ENCODE results near the gene CHCHD3.
A peak's percentile ranks its signal among the peaks of the same experiment; 100 is the strongest.

CHCHD3 gene

GRCh38 chr7:132856416-132856815, 225.5 kb downstream of the CHCHD3 start:
- no peak for DNase-seq

GRCh38 chr7:132855901-132856300, 226.0 kb downstream of the CHCHD3 start:
- DNase-seq, result no peak

GRCh38 chr7:132854238-132854637, 227.7 kb downstream of the CHCHD3 start:
- DNase-seq, result peak; percentile 35

- DNase-seq, result no peak
Observed at GRCh38 chr7:132847376-132847775, 234.5 kb downstream of the CHCHD3 start.

- DNase-seq, result no peak
Observed at GRCh38 chr7:132846086-132846485, 235.8 kb downstream of the CHCHD3 start.

GRCh38 chr7:132842478-132842877, 239.4 kb downstream of the CHCHD3 start:
- DNase-seq, result no peak

GRCh38 chr7:132840199-132840598, 241.7 kb downstream of the CHCHD3 start:
- no peak for DNase-seq

GRCh38 chr7:132838313-132838712, 243.6 kb downstream of the CHCHD3 start:
- DNase-seq, result no peak

GRCh38 chr7:132837529-132837928, 244.4 kb downstream of the CHCHD3 start:
- peak; percentile 27 for DNase-seq

- peak; percentile 8 for DNase-seq
Observed at GRCh38 chr7:132836746-132837145, 245.1 kb downstream of the CHCHD3 start.

- no peak for DNase-seq
Observed at GRCh38 chr7:132830941-132831340, 250.9 kb downstream of the CHCHD3 start.

- no peak for DNase-seq
Observed at GRCh38 chr7:132828502-132828901, 253.4 kb downstream of the CHCHD3 start.

GRCh38 chr7:132825932-132826835, 255.7 kb downstream of the CHCHD3 start:
- DNase-seq, result no peak

- no peak for DNase-seq
Observed at GRCh38 chr7:132825222-132825621, 256.7 kb downstream of the CHCHD3 start.

GRCh38 chr7:132819648-132820047, 262.2 kb downstream of the CHCHD3 start:
- DNase-seq, result no peak

- peak; percentile 23 for DNase-seq
Observed at GRCh38 chr7:132817949-132818348, 263.9 kb downstream of the CHCHD3 start.

GRCh38 chr7:132815696-132816311, 266.1 kb downstream of the CHCHD3 start:
- DNase-seq, result peak; percentile 52

GRCh38 chr7:132815130-132815529, 266.8 kb downstream of the CHCHD3 start:
- DNase-seq, result no peak

- no peak for DNase-seq
Observed at GRCh38 chr7:132810561-132810960, 271.3 kb downstream of the CHCHD3 start.

- DNase-seq, result no peak
Observed at GRCh38 chr7:132806834-132807233, 275.1 kb downstream of the CHCHD3 start.

GRCh38 chr7:132805766-132806165, 276.1 kb downstream of the CHCHD3 start:
- no peak for DNase-seq

GRCh38 chr7:132804849-132805485, 276.9 kb downstream of the CHCHD3 start:
- DNase-seq, result no peak

GRCh38 chr7:132800522-132800921, 281.4 kb downstream of the CHCHD3 start:
- no peak for DNase-seq

- no peak for DNase-seq
Observed at GRCh38 chr7:132799081-132799413, 282.8 kb downstream of the CHCHD3 start.

All from fibroblast of upper back skin (primary cell).